NCI-H2107 treated with DMSO at 0.1 percent for 48 hours (cell line): ENCODE measurements around the gene EGFLAM.

Source experiments
- DNase-seq: peaks from one replicate; lab custom pipeline; 2025; ENCODE audit not compliant: unreplicated experiment; lab: John Stamatoyannopoulos, UW

EGFLAM gene

GRCh38 chr5:38445374-38446028 lies 187.1 kb downstream of the EGFLAM start:
- no peak for DNase-seq

GRCh38 chr5:38446029-38446522 lies 187.7 kb downstream of the EGFLAM start:
- DNase-seq: no peak

GRCh38 chr5:38447056-38447455 lies 188.7 kb downstream of the EGFLAM start:
- no peak for DNase-seq

GRCh38 chr5:38447786-38448185 lies 189.4 kb downstream of the EGFLAM start:
- DNase-seq: no peak

GRCh38 chr5:38448568-38449350 lies 190.4 kb downstream of the EGFLAM start:
- DNase-seq: no peak

- no peak for DNase-seq
Observed at GRCh38 chr5:38450627-38451026, 192.3 kb downstream of the EGFLAM start.

GRCh38 chr5:38451074-38451725 lies 192.8 kb downstream of the EGFLAM start:
- DNase-seq: no peak

- DNase-seq: no peak
Observed at GRCh38 chr5:38452201-38452600, 193.8 kb downstream of the EGFLAM start.

GRCh38 chr5:38453506-38453905 lies 195.1 kb downstream of the EGFLAM start:
- DNase-seq: peak; percentile 35

- no peak for DNase-seq
Observed at GRCh38 chr5:38453921-38454320, 195.6 kb downstream of the EGFLAM start.

- no peak for DNase-seq
Observed at GRCh38 chr5:38455796-38456330, 197.5 kb downstream of the EGFLAM start.

GRCh38 chr5:38456657-38457399 lies 198.5 kb downstream of the EGFLAM start:
- no peak for DNase-seq

- DNase-seq: no peak
Observed at GRCh38 chr5:38458174-38458573, 199.8 kb downstream of the EGFLAM start.

- DNase-seq: no peak
Observed at GRCh38 chr5:38462976-38463633, 204.7 kb downstream of the EGFLAM start.

- no peak for DNase-seq
Observed at GRCh38 chr5:38463634-38464521, 205.5 kb downstream of the EGFLAM start.

GRCh38 chr5:38465061-38465460 lies 206.7 kb downstream of the EGFLAM start:
- DNase-seq: peak; percentile 87

GRCh38 chr5:38465702-38466423 lies 207.5 kb downstream of the EGFLAM start:
- DNase-seq: no peak

- no peak for DNase-seq
Observed at GRCh38 chr5:38466424-38467189, 208.2 kb downstream of the EGFLAM start.
